Kidney glomerular epithelial cell (primary cell): ENCODE measurements around the gene FOXP1.

Experiments
- DNase-seq: peaks from one replicate; lab custom pipeline; 2025; lab: John Stamatoyannopoulos, UW

FOXP1 gene

DNA sequence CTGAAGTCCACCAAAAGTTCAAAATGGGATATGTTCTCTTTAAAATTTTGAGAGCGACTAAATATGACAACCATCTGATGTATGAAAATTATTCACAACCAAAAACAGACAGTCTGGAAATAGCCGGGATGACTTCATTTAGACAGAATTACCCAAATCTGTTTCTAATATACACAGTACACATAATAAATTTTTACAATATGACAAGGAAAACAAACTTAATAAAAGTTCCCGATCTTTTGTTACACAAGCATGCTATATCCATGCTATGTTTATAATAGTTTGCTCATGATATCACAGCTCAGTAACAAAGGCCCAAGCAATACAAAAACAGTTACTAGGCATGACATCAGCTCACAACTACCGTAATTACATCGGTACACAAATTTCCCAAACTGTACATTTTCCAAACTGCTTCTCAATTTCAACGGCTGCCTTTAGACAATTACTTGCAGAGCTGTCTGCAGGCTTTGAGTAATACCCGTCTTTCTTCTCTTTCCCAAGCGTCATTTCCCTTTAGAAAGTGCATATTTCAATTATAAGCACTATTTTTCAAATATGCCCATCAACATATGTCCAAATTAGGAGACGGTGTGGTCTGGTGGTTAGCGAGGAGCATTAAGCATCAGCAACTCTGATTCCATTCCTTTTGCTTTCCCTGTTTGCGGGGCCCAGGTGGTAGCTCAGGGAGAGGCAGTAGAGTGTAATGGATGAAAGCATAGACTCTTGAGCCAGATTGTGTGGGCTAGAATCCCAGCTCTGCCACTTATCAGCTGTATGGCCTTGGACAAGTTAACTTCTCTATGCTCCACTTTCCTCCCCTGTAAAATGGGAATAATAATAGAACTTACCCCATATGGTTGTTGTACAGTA, 481.2 kb downstream of the FOXP1 start:
- peak; percentile 54 for DNase-seq

DNA sequence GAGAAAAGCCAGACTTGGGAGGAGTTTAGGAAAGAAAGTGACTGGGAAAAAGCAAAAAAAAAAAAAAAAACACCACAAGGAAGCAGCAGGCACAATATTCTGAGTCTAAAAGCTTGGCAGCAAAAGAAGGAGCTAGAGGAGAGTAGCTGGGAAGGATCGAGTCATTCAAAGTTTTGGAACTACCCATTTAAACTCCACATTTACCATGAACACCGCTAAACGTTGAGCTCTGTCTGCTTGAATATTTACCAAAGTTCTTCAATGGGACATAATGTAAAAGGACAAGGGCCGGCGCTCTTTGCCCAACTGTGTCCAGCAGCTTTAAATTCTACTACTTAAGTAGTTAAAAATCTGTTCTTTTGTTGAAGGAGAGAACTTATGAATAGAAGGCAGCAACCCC, 481.9 kb downstream of the FOXP1 start:
- no peak for DNase-seq

GRCh38 chr3:71101014-71101413, 482.5 kb downstream of the FOXP1 start:
- peak; percentile 42 for DNase-seq

DNA sequence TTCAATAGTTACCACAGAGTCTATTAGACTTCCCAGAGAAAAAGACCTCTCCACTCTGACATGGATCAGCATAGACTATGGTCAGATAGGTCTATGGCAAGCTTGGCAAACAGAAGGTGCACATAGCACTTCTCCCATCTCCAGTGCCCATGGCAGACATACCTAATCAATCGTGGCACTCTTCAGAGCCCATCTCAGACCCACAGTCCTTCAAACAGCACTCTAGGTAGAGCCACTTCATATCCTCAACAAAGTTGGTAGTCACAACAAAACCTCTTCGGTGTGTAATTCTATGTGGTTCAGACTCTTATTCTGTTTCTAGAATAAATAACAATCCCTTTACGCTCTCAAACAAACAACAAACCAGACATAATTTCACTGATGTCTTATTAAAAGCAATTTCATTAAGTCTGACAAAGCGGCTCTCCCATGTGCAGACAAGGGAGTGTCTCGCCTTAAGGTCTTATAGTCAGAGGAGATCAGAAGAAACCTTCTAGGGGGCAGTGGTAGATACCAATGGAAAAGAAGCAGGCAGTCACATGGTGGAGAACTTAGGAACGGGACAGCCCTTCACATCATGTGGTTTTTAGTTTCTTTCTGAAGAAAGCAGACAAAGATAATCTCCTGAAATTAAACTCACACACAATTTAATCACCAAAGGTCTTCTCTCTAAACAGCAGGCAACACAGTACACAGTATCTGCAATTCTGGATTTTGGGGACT, 483.4 kb downstream of the FOXP1 start:
- no peak for DNase-seq

DNA sequence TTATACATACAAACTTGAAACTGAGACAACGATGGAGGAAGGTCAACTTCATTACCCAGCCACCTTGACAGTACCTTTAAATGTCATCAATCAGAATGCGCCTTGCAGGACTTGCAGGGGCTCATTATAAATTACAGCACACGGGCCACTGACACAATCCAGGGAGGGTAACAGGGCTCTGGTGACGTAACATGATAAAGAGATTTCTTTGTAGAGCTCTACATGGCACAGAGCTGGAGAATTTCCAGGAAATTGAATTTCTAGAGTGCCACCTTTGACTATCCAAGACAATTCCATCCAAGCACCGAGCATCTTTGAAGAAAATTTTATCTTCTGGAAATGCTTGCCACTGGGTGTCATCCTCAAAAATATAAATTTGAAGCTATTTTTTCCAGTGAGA, 486.0 kb downstream of the FOXP1 start:
- no peak for DNase-seq

DNA sequence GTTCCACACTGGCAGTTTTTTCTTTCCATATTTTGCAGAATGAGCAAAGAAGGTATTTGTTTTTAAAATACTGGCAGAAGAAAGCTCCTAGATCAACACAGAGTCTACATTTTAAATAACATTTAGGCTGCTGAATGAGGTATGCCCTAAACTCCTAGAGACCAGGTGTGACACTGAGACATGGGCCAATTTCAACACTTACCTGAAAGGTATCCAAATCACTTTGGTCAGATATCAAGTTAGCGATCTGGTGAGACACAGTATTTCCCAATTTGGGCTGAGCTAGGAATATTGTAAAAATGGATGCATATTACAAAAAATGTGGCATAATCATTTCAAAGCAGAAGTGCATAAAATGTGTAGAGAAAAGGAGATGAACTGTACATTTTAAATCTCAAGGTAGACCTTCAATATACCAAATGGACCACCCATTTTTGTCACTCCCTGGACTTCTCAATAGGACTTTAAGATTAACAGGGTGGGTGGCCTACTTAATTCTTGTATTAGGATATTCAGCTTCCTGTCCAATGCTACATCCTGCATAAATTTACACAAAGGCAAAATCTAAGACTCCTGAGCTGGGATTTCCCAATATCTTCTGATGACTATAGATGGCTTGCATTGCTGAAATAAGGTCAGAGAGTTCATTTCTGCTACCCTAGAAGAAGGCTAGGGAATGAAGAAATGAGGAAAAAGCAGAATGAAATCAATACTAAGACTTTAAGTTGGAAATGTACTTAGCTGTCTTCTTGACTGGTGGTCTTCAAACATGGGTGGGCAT, 487.8 kb downstream of the FOXP1 start:
- DNase-seq, result no peak

- no peak for DNase-seq
Observed at GRCh38 chr3:71094658-71095209, 488.8 kb downstream of the FOXP1 start.

GRCh38 chr3:71092665-71093064, 490.9 kb downstream of the FOXP1 start:
- DNase-seq, result no peak

GRCh38 chr3:71090207-71090606, 493.3 kb downstream of the FOXP1 start:
- no peak for DNase-seq

DNA sequence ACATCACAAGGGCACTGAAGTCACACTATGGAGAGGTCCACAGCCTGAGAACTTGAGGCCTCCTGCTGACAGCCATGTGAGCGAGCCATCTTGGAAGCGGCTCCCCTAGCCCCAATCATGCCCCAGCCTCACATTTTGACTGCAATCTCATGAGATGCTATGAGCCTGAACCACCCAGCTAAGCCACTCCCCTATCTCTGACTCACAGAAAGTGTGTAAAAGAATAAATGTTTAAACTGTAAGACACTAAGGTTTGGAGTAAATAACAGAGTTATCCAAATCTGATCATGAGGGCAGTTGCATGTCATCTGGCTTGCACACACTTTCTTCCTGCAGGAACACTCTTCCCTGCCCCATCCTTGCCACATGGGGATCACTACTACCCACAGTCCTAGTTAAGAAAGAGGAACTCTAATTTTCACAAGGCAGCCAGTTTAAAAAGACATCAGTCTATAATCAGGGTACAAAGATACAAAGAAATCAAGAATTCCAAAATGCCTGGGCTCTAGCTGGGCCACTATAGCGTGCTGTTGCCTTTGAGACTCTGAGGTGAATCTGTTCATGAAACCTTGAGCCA, 494.2 kb downstream of the FOXP1 start:
- DNase-seq, result no peak

DNA sequence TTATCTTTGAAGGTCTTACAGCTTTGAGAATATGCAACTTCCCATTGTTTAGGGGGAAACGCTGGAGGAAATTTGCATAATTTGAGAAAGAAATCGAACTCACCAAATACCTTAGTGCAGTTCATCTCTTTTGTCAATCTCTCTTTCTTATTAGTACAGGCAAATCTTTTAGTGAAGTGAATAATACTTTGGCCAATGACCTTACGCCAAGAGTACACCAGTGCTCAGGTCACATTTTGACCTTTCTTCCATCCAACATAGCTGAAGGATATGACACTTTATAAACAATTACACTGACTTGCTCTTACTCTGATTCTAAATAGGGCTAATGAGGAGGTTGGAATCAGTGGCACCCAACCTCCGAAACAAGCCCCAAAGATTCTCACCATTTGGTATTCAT, 494.8 kb downstream of the FOXP1 start:
- DNase-seq, result no peak

GRCh38 chr3:71088019-71088708, 495.4 kb downstream of the FOXP1 start:
- no peak for DNase-seq

DNA sequence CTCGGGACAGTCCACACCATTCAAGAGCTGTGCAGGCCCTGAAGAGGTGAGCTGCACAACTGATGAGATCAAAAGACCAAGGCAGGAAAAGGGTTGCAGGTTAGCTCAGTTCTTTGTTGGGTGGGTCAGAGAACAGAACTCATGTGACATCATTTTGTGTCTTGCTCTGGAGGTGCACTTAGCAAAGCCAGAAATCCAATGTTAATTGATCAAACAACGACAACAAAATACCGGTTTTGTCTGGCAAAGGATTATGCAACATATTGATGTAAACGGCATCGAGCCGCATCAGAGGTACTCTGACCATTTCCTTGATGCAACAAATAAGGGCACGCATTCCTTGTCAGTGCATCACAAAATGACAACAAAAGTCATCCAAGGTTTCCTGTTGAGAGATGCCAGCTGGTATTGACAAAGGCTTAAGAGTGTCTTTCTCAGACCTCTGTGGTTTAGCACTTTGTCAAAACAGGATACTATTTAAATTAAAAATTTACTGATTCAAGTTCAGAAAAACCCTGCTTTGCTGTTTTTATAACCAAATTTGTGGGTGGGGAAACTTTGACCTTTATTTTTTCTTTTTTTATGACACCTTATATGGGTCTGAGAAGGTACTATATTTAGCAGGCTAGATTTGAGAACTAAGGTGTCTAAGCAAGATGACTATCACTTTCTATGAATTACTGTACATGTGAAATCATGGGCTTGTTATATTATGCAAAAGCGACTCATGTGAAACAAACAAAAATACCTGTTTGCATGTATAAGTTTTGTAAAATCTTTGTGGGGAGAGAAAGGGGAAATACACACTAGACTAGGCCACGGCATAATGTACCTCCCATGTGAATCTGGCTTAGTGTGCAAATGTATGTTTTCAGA, 496.1 kb downstream of the FOXP1 start:
- DNase-seq, result no peak

- DNase-seq, result no peak
Observed at GRCh38 chr3:71086777-71087142, 496.8 kb downstream of the FOXP1 start.

GRCh38 chr3:71083726-71084131, 499.8 kb downstream of the FOXP1 start:
- DNase-seq, result no peak

DNA sequence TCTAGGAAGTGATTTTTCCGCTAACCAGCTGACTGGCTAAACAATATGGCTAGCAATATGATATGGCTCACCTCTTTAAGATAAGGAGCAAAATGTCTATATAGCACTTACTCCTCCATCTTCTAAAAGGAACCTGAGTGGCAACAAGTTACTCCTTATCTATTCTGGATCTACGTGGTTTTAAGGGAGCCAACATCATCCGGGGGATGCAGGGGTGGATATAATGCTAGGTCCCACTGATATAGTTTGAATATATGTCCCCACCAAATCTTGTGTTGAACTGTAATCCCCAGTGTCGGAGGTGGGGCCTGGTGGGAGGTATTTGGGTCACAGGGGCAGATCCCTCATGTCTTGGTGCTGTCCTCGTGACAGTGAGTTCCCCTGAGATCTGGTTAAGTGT, 500.7 kb downstream of the FOXP1 start:
- no peak for DNase-seq

- peak; percentile 40 for DNase-seq
Observed at GRCh38 chr3:71080517-71081083, 502.9 kb downstream of the FOXP1 start.

- DNase-seq, result no peak
Observed at GRCh38 chr3:71078723-71079525, 504.6 kb downstream of the FOXP1 start.

DNA sequence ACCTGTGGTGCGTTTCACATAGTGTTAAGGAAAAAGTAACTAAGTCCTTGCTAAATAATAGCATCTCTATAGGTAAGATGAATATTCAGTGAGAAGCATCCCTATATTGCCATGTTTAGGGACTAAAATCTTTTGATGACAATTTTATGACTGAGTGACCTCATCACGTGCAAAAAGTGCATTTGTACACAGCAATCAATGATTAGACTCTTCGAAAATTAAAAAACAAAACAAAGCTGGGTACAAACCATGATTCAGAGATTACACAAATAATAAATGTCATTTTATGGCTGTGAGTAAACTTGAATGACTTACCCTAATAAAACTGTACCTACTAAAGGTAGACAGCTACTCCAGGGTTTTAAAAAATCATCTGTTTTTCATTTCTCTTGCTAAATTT, 505.3 kb downstream of the FOXP1 start:
- no peak for DNase-seq
